ENCODE results near the gene SPATA21. TPM values are rescaled to one million over a fixed set of nuclear protein-coding genes. Genes with fewer than 3 reads are reported as not detected.

The SPATA21 gene
- total RNA-seq, 1 experiment from 2014 or later: not detected

DNA sequence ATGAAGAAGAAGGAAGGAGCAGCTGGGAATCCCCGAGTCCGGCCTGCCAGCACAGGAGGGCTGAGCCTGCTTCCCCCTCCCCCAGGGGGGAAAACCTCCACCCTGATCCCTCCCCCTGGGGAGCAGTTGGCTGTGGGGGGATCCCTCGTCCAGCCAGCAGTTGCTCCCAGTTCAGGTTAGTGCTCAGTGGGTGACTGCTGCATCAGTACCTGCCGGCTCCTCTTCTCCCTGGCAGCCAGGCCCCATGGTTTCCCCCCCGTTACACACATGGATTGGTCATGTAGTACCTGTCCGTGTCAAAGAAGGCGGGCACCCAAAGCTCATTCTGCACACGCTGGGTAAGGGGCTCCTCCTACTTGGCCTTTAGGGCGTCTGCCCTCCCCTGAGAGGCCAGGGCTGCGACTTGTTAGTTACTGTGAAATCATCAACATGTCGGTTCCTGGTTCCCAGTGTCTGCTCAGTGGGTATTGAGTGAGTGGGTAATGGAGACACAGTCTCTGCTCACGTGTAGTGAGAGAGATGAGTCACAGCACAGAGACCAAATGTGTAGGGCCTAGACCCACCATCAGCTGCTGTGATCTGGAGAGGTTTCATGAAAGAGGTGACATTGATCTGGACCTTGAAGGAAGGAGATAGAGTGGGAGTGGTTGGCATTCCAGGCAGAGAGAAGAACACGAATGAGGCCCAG, 14.8 kb upstream of the SPATA21 start:
- no peak for DNase-seq (ENCODE audit: low read depth)

DNA sequence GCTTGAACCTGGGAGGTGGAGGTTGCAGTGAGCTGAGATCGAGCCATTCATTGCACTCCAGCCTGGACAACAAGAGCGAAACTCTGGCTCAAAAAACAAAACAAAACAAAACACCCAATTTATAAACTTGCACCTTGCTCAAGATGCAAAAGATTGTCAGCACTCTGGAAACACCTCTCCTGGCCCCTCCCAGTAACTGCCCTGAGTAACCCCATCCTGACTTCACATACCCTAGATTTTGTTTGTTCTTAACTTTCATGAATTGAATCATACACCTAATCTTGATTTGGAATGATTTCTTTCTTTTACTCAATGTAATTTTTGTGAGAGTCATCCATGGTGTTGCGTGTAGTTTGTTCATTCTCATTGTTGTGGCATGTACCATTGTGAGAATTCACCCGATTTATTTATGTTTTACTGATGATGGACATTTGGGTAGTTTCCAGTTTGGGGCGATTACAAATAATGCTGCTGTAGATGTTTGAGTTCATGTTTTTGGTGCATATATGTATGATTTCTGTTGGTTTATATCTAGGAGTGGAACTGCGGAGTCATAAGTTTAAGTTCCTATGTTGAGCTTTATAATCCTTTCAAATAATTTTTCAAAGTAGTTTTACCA, 13.7 kb upstream of the SPATA21 start:
- no peak for DNase-seq (ENCODE audit: low read depth)

DNA sequence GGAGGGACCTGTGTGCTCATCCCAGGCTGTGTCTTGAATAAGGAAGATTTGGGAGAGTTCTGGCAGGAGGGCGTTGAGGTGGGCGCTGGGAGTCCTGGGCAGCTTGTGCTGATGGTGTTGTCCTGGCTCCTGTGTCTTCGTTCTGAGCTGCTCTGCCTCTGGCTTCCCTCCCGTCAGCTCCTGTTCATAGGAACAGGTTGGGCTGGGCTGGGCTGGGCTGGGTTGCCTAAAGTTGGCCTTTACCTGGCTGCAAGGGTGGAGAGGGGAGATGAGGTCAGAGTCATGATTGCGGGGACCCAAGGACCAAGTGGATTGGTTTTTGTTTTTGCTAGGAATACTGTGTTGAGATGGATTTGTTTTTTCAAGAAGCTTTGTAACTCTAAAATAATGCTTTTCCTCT, 12.4 kb upstream of the SPATA21 start:
- DNase-seq (ENCODE audit: low read depth): no peak

GRCh38 chr1:16449065-16449464, 11.8 kb upstream of the SPATA21 start:
- no peak for DNase-seq (ENCODE audit: low read depth)

DNA sequence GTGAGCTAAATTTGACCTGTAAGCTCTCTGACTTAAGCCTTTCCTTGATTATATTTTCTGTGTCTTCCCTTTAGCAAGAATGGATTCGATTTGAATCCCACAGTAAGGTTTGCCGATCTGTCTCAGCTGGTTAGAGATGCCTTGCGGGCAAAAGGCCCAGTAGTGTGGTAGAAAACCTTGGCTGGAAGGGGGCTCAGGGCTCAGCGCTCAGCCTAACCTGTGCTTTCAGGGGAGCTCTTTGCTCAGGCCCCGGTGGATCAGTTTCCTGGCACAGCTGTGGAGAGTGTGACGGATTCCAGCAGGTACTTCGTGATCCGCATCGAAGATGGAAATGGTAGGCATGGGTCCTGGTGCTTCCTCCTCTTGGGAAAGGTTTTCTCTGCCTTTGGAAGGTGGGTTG, 10.4 kb upstream of the SPATA21 start:
- DNase-seq (ENCODE audit: low read depth): no peak

GRCh38 chr1:16446116-16446515, 8.9 kb upstream of the SPATA21 start:
- no peak for DNase-seq (ENCODE audit: low read depth)

- no peak for DNase-seq (ENCODE audit: low read depth)
These were observed 7.8 kb upstream of the SPATA21 start for GRCh38 chr1:16445052-16445451.

GRCh38 chr1:16443975-16444770, 6.9 kb upstream of the SPATA21 start:
- DNase-seq (ENCODE audit: low read depth): no peak

- no peak for DNase-seq (ENCODE audit: low read depth)
These were observed 5.7 kb upstream of the SPATA21 start for GRCh38 chr1:16442941-16443340.

DNA sequence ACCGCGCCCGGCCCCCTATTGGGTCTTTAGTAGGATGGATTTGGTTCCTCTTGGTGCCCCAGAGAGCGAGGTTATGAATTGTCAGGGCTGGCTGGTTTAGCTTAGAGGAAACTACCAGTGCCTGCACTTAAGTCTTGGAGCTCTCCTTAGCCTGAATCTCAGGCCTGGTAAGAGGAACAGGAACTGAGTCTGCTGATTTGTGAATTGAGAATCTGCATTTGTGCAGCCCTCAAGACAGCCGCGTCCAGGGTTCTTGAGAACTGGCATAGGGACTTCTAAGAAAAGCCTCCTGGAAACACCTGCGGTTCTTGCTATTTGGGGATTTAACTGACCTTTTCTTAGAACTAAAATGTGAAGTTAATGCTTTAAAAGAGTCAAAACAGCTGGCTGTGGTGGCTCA, 5.0 kb upstream of the SPATA21 start:
- no peak for DNase-seq (ENCODE audit: low read depth)

DNA sequence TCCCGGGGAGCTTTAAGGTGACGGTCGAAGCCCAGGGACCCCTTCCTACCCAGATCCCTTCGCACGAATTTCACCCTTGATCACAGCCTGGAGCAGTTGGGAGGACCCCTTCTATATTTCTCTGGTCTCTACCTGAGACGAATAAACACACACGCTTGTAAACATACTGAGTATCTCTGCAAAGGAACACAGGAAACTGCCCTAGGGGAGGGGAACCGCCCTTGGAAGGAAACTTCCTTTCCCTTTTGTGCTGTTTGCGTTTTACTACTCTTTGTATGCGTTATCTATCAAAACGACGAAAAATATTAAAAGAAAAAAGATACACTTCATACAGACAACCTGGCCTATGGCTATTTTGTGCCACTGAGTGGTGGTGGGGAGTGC, 4.0 kb upstream of the SPATA21 start:
- no peak for DNase-seq (ENCODE audit: low read depth)

DNA sequence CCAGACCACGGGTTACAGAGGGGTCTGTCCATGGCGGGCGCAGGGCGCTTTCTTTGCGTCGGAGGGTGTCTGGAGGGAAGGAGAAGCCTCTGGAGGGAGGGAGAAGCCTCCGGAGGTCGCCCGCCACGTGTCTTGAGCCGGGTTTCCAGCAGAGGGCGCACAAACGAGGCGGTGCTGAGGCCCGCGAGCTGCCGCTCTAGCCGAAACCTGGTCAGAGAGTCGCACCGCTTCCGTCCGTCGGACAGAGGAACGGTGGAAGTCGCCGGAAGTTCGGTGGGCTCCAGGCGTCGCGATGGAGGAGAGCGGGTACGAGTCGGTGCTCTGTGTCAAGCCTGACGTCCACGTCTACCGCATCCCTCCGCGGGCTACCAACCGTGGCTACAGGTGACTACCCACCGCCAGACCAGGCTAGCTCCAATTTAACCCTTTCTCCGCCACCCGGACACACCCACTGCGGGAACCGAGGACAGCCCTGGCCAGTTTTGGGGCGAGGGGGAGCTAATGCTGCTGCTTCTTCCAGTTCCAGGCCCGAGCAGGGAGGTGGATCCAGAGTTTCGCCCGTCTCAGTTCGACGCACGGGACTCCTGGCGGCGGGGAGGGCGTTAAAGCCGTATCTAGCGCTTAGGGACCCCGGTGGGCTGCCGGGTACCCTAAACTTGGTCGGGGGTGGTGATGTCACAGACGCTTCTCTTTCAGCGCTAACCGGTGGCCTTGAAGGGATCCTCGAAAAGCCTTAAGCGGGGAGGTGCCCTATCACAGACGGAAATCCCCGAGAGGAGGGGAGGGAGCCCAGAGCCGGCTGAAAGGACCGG, 3.5 kb upstream of the SPATA21 start, which contains the start of gene NECAP2:
TSS of gene NECAP2 (plus strand) at position 255 of the 812 bp plus-strand sequence. CDS start at position 293, 38 bp downstream.
- peak; percentile 92 for DNase-seq (ENCODE audit: low read depth)

DNA sequence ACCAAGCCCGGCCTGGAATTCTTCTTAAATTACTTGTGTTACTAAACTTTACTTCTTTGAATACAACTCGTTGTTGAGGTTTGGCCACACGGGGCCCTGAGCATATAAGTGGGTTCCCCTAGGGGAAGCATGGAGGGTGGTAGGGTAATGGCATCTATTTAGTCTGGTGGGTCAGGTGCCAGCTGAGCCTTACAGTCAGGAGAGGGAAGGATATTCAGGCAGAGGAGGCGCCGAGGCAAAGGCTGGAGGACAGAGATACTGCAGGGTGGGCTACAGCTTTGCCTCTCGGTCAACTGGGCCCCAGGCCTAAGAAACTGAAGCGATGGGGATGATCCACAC, 2.9 kb upstream of the SPATA21 start:
- DNase-seq (ENCODE audit: low read depth): no peak

DNA sequence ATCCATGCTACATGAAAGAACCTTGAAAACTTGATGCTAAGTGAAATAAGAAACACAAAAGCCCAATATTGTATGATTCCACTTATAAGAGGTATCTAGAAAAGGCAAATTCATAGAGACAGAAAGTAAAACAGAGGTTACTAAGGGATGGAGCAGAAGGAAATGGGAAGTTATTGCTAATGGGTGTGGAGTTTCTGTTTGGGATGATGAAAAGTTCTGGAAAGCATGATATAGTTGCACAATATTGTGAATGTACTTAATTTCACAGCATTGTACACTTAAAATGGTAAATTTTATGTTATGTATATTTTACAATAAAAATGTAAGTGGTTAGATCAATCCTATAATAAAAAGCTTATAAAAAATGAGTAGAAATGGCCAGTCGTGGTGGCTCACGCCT, 1.7 kb upstream of the SPATA21 start:
- DNase-seq (ENCODE audit: low read depth): no peak

- DNase-seq (ENCODE audit: low read depth): no peak
These were observed 1.3 kb upstream of the SPATA21 start for GRCh38 chr1:16438516-16438915.

GRCh38 chr1:16434501-16434900, 2.7 kb downstream of the SPATA21 start:
- DNase-seq (ENCODE audit: low read depth): no peak

GRCh38 chr1:16434007-16434406, 3.2 kb downstream of the SPATA21 start:
- no peak for DNase-seq (ENCODE audit: low read depth)

DNA sequence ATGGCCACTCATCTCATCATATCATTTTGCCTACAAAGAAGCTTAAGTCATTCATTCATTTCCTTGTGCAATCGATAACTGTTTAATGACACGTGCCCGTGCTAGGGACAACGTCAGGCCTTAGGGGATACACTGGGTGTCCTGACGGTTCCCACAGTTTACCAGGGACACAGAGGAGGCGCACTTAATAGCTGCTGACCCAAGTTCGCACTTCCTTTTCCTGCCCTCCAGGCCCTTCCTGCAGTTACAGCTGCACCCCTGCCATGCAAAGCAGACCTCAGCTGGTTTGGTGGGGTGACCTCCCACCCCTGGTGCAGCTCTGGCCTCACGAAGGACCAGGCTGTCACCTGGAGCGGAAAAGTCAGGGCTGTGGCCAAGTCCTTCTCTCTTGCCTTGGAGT, 4.2 kb downstream of the SPATA21 start:
- no peak for DNase-seq (ENCODE audit: low read depth)

GRCh38 chr1:16430606-16431005, 6.6 kb downstream of the SPATA21 start:
- DNase-seq (ENCODE audit: low read depth): peak; percentile 65

DNA sequence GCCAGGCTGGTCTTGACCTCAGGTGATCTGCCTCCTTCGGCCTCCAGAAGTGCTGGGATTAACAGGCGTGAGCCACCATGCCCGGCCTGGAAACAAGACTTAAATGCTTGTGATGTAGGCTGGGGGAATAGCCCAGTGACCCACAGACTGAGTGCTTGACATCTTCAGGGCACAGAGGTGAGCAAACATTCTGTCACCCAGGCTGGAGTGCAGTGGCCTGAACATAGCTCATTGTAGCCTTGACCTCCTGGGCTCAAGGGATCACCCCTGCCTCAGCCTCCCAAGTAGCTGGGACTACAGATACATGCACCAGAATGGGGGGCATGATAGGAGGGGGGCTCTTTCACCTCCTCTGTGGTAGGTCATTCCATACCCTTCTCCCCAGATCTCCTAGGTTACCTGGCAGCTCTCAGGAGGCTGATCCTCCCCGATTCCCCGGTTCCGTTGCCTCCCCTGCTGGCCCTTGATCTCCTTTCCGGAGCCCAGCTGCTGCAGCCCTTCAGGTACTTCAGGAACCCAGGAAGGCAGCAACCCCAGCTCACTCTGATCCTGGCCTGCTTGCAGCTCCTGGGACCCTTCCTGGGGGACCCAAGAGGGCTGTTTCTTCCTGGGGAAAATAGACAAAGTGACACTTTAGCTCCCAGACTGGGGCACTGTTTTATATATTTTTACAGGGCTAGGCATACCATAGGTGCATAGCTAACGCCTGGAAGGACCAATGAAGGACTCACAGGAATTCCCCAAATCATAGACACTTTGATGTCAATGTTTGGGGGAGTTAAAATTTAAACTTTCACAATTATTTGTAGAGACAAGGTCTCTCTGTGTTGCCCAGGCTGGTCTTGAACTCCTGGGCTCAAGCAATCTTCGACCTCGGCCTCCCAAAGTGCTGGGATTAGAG, 11.8 kb downstream of the SPATA21 start:
- DNase-seq (ENCODE audit: low read depth): no peak

DNA sequence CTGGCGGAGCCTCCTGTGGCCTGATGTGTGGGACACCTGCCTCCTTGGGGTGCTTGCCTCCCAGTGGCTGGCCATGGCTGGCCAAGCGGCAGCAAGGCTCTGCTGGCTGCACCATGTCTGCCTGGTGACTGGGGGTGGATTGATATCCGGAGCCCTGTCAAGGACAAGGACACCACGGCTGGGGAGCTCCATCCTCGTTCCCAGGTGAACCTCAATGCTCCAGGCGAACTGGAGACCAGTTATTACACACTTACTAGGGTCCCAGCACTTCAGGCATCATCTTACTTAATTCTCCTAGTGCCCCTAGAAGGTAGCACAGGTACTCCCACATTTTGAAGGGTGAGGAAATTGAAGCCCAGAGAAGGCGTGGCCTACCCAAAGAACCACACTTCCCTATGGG, 15.2 kb downstream of the SPATA21 start:
- DNase-seq (ENCODE audit: low read depth): no peak

Measured in HT1080 (cell line).